Hematopoietic multipotent progenitor cell (in vitro differentiated cells): Measurements from ENCODE around the gene TBCC. TPM values are rescaled to one million over a fixed set of nuclear protein-coding genes. Genes with fewer than 3 reads are reported as not detected.

Experiments
- DNase-seq, 3 donors: peaks; one replicate each; pipeline ENCODE4 v3.0.0-alpha.2; 2011 to 2015; ENCODE audit warnings: low read depth in 2 of 3, low spot score in 2 of 3
- total RNA-seq: library from RNA; depleted of rRNA; stranded (reverse); fragments of >200 nt; gene quantifications from one replicate; pipeline ENCODE4 v1.2.3, GENCODE V29; 2012

TBCC gene
- total RNA-seq, 1 donor, result 57.4 TPM

DNA sequence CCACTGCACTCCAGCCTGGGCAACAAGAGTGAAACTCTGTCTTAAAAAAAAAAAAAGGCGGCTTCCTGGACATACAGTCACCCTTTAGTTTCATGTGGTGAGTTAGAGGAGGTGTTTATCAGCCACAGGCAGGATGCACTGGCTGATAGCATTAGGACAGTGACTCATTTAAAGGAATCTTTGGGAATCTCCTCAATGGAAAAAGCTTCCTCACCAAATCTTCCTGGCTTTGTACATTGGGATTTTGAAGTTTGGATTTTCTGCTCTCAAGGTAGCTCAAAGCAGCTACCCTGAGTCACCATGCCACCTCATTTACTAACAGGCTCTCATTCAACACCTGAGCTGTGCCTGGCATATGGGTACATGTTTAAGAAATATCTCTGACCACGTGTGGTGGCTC is 43.7 kb downstream of the TBCC start:
- no peak for DNase-seq

DNA sequence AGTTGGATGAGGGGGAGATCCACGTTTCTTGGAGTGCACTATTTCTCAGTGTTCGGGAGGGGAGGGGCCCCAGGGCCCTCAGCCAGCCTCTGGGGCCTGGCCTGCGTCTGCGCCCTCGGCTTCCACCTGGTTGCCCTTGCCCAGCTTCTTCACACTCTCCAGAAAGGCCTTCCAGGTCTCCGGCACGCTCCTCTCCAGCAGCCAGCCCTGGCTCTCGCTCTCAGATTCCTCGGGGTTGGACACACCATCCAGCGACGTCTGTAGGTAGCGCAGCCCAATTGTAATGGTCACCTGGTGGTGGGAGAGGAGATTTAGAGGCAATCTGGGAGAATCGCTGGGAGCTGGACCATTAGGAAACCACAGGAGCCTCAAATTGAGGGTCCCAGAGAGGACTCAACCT is 47.7 kb downstream of the TBCC start:
- DNase-seq, result no peak

DNA sequence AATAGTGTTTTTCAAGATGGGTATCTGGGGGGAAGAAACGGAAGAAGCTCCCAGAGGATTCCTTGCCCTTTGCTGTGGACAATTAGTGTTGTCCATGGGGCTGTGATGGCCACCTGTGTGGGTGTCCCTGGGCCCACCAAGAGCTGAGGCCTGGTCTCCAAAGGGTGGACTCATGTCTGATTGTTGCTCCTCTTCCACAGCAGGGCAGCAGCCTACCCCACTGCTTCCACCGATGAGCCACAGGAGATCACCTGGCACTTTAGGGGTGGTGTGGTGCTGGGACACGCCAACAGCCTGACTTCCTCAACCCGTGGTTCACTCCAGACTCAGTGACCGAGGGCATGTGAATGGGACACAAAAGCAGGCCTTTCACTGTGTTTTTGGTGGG is 48.6 kb downstream of the TBCC start:
- no peak for DNase-seq

DNA sequence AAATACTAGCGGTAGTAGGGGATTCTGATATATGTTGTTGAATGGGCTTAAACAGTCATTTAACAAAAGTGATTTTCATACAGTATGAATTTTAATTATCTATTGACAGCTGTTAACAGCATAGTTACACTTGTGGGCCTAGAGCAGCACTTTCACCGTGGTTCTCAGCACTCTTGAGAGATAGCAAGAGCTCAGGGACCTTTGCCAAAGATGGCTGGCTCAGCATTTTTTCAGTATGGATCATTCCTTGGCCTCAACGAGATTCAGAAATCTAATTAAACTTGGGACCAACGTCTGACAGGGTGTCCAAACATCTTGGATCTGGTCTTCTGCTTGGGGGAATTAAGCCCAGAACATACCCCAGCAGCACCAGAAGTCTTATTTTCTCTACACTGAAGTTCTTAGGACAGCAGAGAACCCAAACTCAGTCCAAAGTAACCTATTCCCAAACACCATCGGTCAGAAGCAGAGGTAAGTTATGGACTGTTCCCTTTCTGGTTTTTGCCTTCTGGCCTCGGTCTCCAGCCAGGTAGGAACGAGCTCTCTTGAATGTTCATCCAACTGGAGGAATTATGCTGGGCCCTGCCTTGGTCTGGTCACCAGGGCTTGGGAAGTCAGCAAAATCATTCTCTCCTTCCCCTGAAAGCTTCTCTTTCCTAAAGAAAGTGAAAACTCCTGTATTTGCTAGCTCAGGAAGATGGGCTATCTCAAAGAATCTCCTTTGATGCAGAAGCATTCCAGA is 49.2 kb downstream of the TBCC start:
- no peak for DNase-seq

DNA sequence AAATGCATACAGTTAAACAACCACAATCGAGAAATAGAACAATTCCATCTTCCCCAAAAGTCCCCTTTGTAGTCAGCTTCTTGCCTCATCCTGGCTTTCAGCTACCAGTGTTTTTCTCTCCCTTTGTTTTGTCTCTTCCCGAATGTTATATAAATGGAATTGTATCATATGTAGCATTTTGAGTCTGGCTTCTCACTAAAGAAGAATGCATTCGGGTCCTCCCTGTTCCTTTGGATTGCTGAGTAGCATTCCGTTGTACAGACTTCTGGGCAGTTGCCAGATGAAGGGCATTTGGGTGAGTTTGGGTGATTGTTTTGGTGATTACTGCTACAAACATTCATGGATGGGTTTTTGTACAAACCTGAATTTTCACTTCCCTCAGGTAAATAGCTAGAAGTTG is 51.3 kb downstream of the TBCC start:
- DNase-seq, result no peak

Other genes starting within 250 kb of the TBCC start
- 19.4 TPM for gene UBR2, start 182.1 kb downstream of the TBCC start, total RNA-seq
- 0.27 TPM for gene PRPH2, start 23.5 kb downstream of the TBCC start, total RNA-seq
- 18.0 TPM for gene BICRAL, start 35.9 kb upstream of the TBCC start, total RNA-seq
- 56.0 TPM for gene RPL7L1, start 133.5 kb upstream of the TBCC start, total RNA-seq
- under 0.01 TPM for gene PTCRA, start 169.9 kb upstream of the TBCC start, total RNA-seq
- gene CNPY3, start 183.4 kb upstream of the TBCC start, total RNA-seq, result 44.2 TPM
- 1.1 TPM for gene GNMT, start 214.7 kb upstream of the TBCC start, total RNA-seq
- gene PEX6, start 233.1 kb upstream of the TBCC start, total RNA-seq, result 32.6 TPM
- gene PPP2R5D, start 238.5 kb upstream of the TBCC start, total RNA-seq, result 42.0 TPM